BLaER1 (cell line): ENCODE data around the gene ECM1.

ENCODE experiments used
- H3K27ac ChIP-seq: shearing (Covaris generic); formaldehyde crosslinking; 2 replicates; pipeline ENCODE4 v1.8.1; 2022
- H3K27me3 ChIP-seq: shearing (Covaris generic); formaldehyde crosslinking; 2 replicates; pipeline ENCODE4 v1.8.1; 2022
- H3K36me3 ChIP-seq: shearing (Covaris generic); formaldehyde crosslinking; 2 replicates; pipeline ENCODE4 v1.8.1; 2022
- H3K4me1 ChIP-seq: shearing (Covaris generic); formaldehyde crosslinking; 2 replicates; pipeline ENCODE4 v1.8.1; 2022
- H3K4me2 ChIP-seq: shearing (Covaris generic); formaldehyde crosslinking; 2 replicates; pipeline ENCODE4 v1.8.1; 2022
- H3K4me3 ChIP-seq: shearing (Covaris generic); formaldehyde crosslinking; 2 replicates; pipeline ENCODE4 v1.8.1; 2022
- H3K9ac ChIP-seq: shearing (Covaris generic); formaldehyde crosslinking; 2 replicates; pipeline ENCODE4 v1.8.1; 2022
- H3K9me3 ChIP-seq: shearing (Covaris generic); formaldehyde crosslinking; 2 replicates; pipeline ENCODE4 v1.8.1; 2022
- H4K20me1 ChIP-seq: shearing (Covaris generic); formaldehyde crosslinking; 2 replicates; pipeline ENCODE4 v1.8.1; 2022
- Cebpa-rat ChIP-seq: shearing (Covaris generic); IDR thresholded peaks from 2 replicates; pipeline ENCODE4 v1.8.1; 2022

Gene ECM1

DNA sequence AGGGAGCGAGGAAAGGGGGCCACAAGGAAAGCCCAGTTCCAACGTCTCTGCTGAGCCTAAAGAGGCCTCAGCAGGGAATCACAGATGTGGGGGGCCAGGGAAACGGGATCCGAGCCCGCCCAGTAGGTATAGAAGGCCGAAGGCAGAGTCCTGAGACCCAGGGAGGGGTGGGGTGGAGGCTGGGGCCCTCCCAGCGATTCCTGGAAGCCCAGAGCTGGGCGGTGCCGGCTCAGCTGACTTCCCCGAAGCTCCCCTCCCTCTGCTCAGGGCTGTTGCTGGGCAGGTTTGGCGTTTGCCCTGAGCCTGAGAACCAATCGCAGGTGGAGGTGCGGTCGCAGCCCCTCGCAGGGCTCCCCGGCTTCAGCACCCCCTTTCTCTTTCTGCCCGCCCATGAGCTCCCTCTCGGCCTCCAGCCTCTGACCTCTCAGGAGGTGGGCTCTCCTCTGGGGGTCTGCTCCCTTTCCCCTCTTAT is 54.1 kb downstream of the ECM1 start:
- Histone ChIP-seq H3K4me1 (peaks cover 79% of the 10 kb centered on the region), H3K27me3 (no peaks in the 10 kb centered on the region), H4K20me1 (peaks cover 45% of the 10 kb centered on the region), H3K36me3 (no peaks in the 10 kb centered on the region), H3K4me3 (peak overlapping the region; percentile 70), H3K9ac (peak overlapping the region; percentile 86), H3K4me2 (peak overlapping the region; percentile 100), H3K27ac (peak overlapping the region; percentile 89), H3K9me3 (no peaks in the 10 kb centered on the region)
- TF ChIP-seq Cebpa-rat, result no peak

DNA sequence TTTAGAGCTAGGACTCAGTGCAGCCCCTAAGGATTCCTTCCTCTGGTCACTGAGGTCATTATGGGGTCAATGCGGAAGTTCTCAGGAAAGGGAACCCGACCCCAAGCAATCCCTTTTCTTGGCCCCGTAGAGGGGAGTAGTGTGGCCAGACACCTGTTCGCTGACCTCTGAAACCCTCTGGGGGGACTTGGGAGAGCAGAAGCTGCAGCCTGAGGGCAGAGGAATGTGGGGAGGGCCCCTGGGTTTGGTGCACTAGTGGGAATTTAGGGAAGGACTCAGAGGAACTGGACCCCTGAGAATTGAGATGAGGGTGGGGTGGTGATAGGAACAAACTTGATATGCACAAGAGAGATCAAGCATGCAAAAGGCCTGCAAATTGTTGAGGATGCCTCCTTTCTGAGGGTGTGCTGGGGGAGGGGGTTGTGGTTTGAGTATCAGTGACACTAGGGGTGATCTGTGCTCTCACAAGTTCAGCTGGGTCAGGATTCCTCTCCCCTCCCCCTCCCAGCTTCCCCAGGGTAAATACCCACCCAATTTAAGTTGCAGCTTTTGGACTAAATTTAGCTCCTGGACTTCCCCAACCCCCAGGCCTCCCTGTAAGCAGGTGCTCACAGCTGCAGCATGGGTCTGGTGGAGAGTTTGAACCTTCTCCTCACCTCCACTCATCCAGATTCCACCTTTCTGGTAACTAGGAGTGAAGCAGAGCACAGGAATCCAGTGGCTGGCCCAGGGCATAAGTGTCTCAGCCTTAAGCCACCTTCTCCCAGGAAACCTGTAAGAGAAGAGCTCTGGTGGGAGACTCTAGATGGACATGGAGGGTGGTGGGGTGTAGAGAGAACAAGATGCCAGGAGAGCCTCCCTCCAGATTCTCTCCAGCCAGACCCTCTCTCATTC is 54.8 kb downstream of the ECM1 start:
- Histone ChIP-seq H3K4me1 (peaks cover 85% of the 10 kb centered on the region), H4K20me1 (peaks cover 52% of the 10 kb centered on the region), H3K9ac (peak overlapping the region; percentile 86), H3K36me3 (no peaks in the 10 kb centered on the region), H3K9me3 (no peaks in the 10 kb centered on the region), H3K27ac (peak overlapping the region; percentile 89), H3K27me3 (no peaks in the 10 kb centered on the region), H3K4me2 (peak overlapping the region; percentile 100), H3K4me3 (peak overlapping the region; percentile 70)
- TF ChIP-seq Cebpa-rat, result no peak
